ENCODE results near the gene CD177.
"Not testable (repeated sequence)": the region's sequence is repeated elsewhere in the genome, so short reads cannot be mapped to it uniquely, and the experiment has no call there.

DNA sequence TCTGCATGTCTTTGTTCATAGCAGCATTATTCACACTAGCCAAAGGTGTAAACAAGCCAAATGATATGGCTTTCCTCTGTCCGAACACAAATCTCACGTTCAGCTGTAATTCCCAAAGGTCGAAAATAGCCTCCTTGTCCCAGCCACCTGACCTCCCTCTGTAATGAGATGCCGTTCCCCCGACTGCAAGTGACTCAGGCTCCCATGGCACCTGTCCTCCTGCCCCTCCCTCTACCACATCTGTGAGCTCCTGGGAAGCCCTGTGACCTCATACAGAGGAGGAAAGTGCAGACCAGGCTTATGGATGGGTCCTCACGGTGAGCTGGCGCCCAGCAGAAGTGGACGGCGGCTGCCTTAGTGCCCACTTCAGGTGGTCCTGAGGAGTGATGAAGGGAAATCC is 15.4 kb downstream of the CD177 start:
- TF ChIP-seq CTCF (IDR thresholded peaks at IDR 0.05 in 2 of 3, conservative IDR thresholded peaks at IDR 0.05 in 1 of 3; ENCODE audit: borderline replicate concordance in 1 of 3, insufficient read depth in 1 of 3, low read depth in 2 of 3, low read length in 2 of 3); JUND (IDR thresholded peaks at IDR 0.05); REST (IDR thresholded peaks at IDR 0.05; ENCODE audit: low read depth); POLR2AphosphoS5 (IDR thresholded peaks at IDR 0.05; ENCODE audit: low read depth, low read length); ZFX (IDR thresholded peaks at IDR 0.05): not testable (repeated sequence)
- TF ChIP-seq, protein P1, sequence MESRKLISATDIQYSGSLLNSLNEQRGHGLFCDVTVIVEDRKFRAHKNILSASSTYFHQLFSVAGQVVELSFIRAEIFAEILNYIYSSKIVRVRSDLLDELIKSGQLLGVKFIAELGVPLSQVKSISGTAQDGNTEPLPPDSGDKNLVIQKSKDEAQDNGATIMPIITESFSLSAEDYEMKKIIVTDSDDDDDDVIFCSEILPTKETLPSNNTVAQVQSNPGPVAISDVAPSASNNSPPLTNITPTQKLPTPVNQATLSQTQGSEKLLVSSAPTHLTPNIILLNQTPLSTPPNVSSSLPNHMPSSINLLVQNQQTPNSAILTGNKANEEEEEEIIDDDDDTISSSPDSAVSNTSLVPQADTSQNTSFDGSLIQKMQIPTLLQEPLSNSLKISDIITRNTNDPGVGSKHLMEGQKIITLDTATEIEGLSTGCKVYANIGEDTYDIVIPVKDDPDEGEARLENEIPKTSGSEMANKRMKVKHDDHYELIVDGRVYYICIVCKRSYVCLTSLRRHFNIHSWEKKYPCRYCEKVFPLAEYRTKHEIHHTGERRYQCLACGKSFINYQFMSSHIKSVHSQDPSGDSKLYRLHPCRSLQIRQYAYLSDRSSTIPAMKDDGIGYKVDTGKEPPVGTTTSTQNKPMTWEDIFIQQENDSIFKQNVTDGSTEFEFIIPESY (IDR thresholded peaks at IDR 0.05; ENCODE audit: extremely low read depth, insufficient replicate concordance, low read length), result not testable (repeated sequence)
- TF ChIP-seq, protein P2, sequence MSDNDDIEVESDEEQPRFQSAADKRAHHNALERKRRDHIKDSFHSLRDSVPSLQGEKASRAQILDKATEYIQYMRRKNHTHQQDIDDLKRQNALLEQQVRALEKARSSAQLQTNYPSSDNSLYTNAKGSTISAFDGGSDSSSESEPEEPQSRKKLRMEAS (IDR thresholded peaks at IDR 0.05), result not testable (repeated sequence)
